Measurements from ENCODE around the gene CPLX1.

The CPLX1 gene

DNA sequence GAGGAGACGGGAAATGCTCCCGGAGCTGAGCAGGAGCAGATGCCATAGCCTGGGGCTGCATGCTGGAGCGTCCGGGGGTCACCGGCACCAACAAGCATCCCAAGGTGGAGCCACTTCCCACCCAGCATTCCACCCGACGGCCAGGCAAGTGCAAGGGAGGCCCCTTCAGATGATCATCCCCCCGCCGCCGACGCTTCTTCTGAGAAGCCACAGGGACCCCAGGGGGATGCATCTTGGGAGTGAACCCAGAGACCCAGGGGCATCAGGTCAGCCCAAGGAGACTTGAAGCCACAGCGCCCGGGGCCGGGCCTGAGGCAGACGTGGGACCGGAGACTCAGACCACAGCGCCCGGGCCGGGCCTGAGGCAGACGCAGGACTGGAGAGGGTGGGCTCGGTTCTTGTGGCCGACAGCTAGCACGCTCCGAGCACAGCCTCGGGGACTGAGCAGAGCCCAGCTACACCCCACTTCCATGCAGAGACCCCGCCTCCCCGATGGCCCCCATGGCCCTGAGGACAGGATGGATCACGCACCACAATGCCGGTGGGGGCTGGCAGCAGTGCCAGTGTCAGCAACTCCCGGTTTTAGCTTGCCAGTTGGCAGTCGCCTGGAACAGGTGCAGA lies 33.0 kb upstream of the CPLX1 start:
- no peak overlapping the region for H3K4me2 ChIP-seq (ENCODE audit: low read depth, low read length, poor library complexity, severe bottlenecking)
- no peaks in the 10 kb centered on the region for H3K9me2 ChIP-seq (replicated peaks; ENCODE audit: low read depth, low read length)
- TF ChIP-seq EZH2phosphoT487 (IDR thresholded peaks at IDR 0.05; ENCODE audit: borderline replicate concordance) = no peak
- TF ChIP-seq, protein P1, sequence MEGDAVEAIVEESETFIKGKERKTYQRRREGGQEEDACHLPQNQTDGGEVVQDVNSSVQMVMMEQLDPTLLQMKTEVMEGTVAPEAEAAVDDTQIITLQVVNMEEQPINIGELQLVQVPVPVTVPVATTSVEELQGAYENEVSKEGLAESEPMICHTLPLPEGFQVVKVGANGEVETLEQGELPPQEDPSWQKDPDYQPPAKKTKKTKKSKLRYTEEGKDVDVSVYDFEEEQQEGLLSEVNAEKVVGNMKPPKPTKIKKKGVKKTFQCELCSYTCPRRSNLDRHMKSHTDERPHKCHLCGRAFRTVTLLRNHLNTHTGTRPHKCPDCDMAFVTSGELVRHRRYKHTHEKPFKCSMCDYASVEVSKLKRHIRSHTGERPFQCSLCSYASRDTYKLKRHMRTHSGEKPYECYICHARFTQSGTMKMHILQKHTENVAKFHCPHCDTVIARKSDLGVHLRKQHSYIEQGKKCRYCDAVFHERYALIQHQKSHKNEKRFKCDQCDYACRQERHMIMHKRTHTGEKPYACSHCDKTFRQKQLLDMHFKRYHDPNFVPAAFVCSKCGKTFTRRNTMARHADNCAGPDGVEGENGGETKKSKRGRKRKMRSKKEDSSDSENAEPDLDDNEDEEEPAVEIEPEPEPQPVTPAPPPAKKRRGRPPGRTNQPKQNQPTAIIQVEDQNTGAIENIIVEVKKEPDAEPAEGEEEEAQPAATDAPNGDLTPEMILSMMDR (conservative IDR thresholded peaks at IDR 0.05; ENCODE audit: low read length) = no peak
- no peaks in the 10 kb centered on the region for H3F3A ChIP-seq (ENCODE audit: low read depth)
- H3K9me3 ChIP-seq (ENCODE audit: insufficient read depth, low read depth, low read length) = no peaks in the 10 kb centered on the region
- peaks cover 34% of the 10 kb centered on the region; the same call in 1 of the 2 replicates for H3K36me3 ChIP-seq (ENCODE audit: insufficient read depth, low read length)
- H3K79me2 ChIP-seq (ENCODE audit: insufficient read depth, low read length) = no peaks in the 10 kb centered on the region
- no peak overlapping the region for H3K9ac ChIP-seq (ENCODE audit: low read depth, low read length, poor library complexity, severe bottlenecking)
- H3K27me3 ChIP-seq (ENCODE audit: insufficient read depth, low read length, poor library complexity, severe bottlenecking) = no peaks in the 10 kb centered on the region
- no peak overlapping the region for H2AFZ ChIP-seq (ENCODE audit: low read length)
- no peaks in the 10 kb centered on the region for H4K20me1 ChIP-seq (ENCODE audit: insufficient read depth, low read length, poor library complexity, severe bottlenecking)
- H3K4me1 ChIP-seq (ENCODE audit: insufficient read depth, low read length, poor library complexity, severe bottlenecking) = no peaks in the 10 kb centered on the region
- H3K4me3 ChIP-seq (ENCODE audit: low read length, poor library complexity, severe bottlenecking) = no peak overlapping the region

DNA sequence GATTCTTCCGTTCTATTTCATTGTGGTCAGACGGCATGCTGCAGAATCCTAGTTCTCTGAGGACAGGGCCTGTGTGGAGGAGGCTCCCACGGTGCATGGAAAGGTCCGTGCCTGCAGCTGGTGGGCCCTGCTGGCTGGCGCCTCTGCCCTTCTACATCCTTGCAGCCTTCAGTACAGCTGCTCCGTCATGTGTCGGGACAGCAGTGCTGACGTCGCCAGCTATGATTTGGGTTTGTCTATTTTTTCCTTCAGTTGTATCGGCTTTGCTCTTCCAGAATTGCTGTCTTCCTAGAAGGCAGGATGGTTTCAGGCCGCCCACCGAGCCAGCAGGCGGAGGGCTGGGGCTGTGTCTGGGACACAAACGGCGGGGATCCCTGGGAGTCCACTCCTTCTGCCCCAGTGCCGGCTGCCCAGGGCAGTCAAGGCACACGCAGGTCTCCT lies 32.1 kb upstream of the CPLX1 start:
- H3F3A ChIP-seq (ENCODE audit: low read depth) = no peaks in the 10 kb centered on the region
- no peaks in the 10 kb centered on the region for H3K9me2 ChIP-seq (replicated peaks; ENCODE audit: low read depth, low read length)
- H3K4me1 ChIP-seq (ENCODE audit: insufficient read depth, low read length, poor library complexity, severe bottlenecking) = no peaks in the 10 kb centered on the region
- H3K79me2 ChIP-seq (ENCODE audit: insufficient read depth, low read length) = no peaks in the 10 kb centered on the region
- H3K4me2 ChIP-seq (ENCODE audit: low read depth, low read length, poor library complexity, severe bottlenecking) = no peak overlapping the region
- no peaks in the 10 kb centered on the region for H3K27me3 ChIP-seq (ENCODE audit: insufficient read depth, low read length, poor library complexity, severe bottlenecking)
- no peak overlapping the region for H3K9ac ChIP-seq (ENCODE audit: low read depth, low read length, poor library complexity, severe bottlenecking)
- no peaks in the 10 kb centered on the region for H4K20me1 ChIP-seq (ENCODE audit: insufficient read depth, low read length, poor library complexity, severe bottlenecking)
- TF ChIP-seq, protein P1 (conservative IDR thresholded peaks at IDR 0.05; ENCODE audit: low read length) = no peak
- no peak for TF ChIP-seq EZH2phosphoT487 (IDR thresholded peaks at IDR 0.05; ENCODE audit: borderline replicate concordance)
- H2AFZ ChIP-seq (ENCODE audit: low read length) = no peak overlapping the region
- H3K9me3 ChIP-seq (ENCODE audit: insufficient read depth, low read depth, low read length) = no peaks in the 10 kb centered on the region
- H3K4me3 ChIP-seq (ENCODE audit: low read length, poor library complexity, severe bottlenecking) = no peak overlapping the region
- peaks cover 34% of the 10 kb centered on the region; the same call in 1 of the 2 replicates for H3K36me3 ChIP-seq (ENCODE audit: insufficient read depth, low read length)

DNA sequence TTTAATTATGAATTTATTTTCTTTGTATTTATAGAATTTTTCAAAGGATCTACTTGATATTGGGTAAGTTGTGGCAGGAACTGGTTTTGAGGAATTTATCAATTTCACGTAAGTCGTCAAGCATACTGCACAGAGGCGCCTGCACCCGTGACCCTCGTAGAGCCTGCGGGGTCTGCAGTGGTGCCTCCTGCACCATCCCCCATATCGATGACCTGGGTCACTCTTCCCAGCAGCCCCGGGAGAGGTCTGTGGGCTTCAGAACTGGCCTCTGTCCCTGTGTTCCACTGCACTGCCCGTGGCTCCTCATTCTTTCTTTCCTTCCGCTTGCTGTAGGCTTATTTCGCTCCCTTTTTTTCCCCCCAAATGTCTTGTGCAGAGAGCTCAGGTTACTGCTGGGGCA lies 31.5 kb upstream of the CPLX1 start:
- Histone ChIP-seq H3K9me2 (replicated peaks; ENCODE audit: low read depth, low read length) (no peaks in the 10 kb centered on the region), H3K79me2 (ENCODE audit: insufficient read depth, low read length) (no peaks in the 10 kb centered on the region), H2AFZ (ENCODE audit: low read length) (no peak overlapping the region), H3K4me1 (ENCODE audit: insufficient read depth, low read length, poor library complexity, severe bottlenecking) (no peaks in the 10 kb centered on the region), H3K9ac (ENCODE audit: low read depth, low read length, poor library complexity, severe bottlenecking) (no peak overlapping the region), H4K20me1 (ENCODE audit: insufficient read depth, low read length, poor library complexity, severe bottlenecking) (no peaks in the 10 kb centered on the region), H3K9me3 (ENCODE audit: insufficient read depth, low read depth, low read length) (no peaks in the 10 kb centered on the region), H3F3A (ENCODE audit: low read depth) (no peaks in the 10 kb centered on the region), H3K36me3 (ENCODE audit: insufficient read depth, low read length) (peaks cover 34% of the 10 kb centered on the region; the same call in 1 of the 2 replicates), H3K4me3 (ENCODE audit: low read length, poor library complexity, severe bottlenecking) (no peak overlapping the region), H3K27me3 (ENCODE audit: insufficient read depth, low read length, poor library complexity, severe bottlenecking) (no peaks in the 10 kb centered on the region), H3K4me2 (ENCODE audit: low read depth, low read length, poor library complexity, severe bottlenecking) (no peak overlapping the region)
- TF ChIP-seq, protein P1 (conservative IDR thresholded peaks at IDR 0.05; ENCODE audit: low read length) = no peak
- no peak for TF ChIP-seq EZH2phosphoT487 (IDR thresholded peaks at IDR 0.05; ENCODE audit: borderline replicate concordance)
